DLD1 (cell line): ENCODE measurements around the gene CSNK1A1.
"Not testable (repeated sequence)": the region's sequence is repeated elsewhere in the genome, so short reads cannot be mapped to it uniquely, and the experiment has no call there.

Source experiments
- in situ Hi-C: cut with HindIII; loops from 2 replicates; pipeline ENCODE4 v1.10.0; 2017; ENCODE audit warnings: low sequenced_read_pairs

The CSNK1A1 gene

DNA sequence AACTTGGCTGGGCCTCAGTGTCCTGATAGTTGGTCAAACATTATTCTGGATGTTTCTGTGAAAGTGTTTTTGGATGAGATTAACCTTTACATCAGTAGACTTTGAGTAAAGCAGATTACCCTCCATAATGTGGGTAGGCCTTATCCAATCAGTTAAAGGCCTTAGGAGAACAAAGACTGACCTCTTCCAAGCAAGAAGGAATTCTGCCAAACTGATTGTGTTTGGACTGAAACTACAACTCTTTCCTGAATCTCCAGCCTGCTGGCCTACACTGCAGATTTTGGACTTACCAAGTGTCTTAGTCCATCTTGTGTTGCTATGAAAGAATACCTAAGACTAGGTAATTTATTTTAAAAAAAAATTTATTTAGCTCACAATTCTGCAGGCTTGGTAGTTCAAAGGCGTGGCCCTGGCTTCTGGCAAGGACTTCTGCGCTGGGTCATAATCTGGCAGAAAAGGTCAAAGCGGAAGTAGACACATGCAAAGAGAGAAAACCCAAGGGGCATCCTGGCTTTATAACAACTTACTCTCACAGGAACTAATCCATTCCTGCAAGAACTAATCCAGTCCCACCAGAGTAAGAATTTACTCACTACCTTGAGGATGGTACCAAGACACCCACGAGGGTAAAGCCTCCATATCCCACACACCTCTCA, 21.5 kb upstream of the CSNK1A1 start:
- in situ Hi-C loops: no loop called here

DNA sequence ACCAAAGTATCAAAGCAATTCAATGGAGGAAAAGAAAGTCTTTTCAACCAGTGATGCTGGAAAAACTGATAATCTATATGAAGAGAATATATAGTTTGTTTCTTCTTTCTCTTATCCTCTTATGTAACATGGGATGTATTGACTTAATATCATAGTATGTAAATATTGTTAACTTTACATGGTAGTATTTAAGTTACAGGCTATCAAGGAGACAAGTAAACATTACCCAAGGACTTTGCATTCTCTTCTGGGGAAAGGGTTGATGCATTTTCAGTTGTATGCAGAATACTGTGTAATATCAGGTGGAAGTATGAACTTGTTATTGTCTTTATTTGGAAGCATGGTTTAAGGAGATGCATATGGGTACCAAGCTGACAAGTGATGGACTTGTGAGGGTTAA, 20.9 kb upstream of the CSNK1A1 start:
- in situ Hi-C loops: no loop called here

DNA sequence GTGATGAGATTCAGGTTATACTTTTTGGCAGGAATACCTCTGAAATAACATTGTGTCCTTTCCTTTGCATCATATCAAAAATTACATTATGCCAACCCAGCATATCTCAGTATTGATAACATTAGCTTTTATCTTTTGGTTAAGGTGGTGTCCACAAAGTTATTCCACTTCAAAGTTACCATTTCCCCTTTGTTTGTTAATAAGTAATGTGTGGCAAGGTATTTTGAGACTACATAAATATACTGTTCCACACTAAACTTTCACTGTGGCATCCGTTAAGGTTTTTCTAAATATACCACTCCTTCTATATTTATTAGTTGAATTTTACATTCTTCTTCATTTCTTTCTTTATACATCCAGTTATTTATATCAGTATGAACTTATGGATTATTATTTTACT, 16.0 kb upstream of the CSNK1A1 start:
- in situ Hi-C loops: no loop called here

DNA sequence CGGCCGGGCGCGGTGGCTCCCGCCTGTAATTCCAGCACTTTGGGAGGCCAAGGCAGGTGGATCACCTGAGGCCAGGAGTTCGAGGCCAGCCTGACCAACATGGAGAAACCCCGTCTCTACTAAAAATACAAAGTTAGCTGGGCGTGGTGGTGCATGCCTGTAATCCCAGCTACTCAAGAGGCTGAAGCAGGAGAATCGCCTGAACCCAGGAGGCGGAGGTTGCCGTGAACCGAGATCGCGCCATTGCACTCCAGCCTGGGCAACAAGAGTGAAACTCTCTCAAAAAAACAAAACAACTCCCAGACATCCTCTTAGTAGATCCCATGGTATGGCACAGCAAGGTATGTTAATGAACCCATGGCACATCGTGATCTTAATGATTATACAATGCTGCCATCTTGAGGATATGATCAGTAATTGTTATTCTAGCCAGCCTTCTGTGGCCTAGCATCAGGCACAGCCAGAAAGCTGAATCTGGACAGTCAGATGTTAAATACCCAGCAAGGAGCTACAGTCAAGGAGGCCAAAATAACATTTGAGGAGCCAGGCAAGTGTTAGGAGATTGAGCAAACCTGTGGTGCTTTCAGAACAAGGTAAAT, 13.4 kb upstream of the CSNK1A1 start:
- in situ Hi-C loops: not testable (repeated sequence)

DNA sequence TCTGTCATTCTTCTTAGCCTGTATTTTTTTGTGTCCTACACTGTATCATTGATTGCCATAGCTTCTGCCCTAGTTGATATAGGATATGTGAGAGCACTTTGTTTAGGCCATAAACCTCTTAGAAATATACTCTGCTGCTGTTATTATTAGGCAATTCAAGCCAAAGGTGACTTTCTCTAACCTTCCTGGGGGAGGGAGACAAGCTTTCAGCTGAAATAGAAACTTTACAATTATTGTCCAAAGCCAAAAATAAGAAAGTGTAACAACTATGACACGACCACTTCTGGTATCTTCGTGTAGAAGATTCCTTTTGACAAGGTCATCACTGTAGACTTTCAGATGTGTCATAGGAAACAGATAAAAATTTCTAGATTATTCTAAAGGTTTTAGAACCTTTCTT, 12.2 kb upstream of the CSNK1A1 start:
- in situ Hi-C loops: no loop called here

DNA sequence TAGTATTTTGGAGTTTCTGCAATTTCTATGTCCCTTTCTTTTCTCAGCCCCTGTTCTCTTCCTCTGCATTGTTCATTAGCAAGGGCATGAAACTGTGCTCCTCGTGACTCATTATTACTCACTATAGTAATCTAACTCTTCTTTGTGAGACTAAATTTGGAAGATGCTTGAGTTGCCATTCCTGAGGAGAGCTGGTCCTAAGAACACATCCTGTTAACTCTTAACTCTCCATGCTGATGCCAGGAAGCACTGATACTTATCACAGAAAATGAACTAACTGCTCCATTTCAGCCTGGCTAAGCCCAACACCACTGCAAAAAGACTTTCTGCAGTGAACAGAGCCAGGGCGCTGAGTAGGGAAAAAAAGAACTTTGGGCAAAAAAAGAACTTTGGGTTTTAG, 10.6 kb upstream of the CSNK1A1 start:
- in situ Hi-C loops: no loop called here

DNA sequence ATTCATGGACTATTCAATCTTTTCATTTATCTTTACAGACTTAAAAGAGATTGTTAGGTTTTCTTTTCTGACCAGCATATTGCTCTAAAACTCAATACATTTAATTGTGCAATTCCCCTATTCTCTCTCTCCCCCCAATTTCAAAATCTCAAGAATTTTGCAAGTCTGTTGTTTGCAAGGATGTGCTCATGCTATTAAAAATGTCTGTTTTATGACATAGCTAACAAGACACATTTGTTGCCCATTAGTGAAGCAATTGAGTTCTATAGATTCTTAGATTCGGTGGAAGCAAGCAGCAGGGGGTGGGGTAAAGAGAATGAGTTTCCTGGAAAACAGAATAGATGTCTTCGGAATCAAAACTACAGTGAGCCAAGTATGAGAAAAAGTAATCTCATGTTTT, 8.5 kb upstream of the CSNK1A1 start:
- in situ Hi-C loops: no loop called here

DNA sequence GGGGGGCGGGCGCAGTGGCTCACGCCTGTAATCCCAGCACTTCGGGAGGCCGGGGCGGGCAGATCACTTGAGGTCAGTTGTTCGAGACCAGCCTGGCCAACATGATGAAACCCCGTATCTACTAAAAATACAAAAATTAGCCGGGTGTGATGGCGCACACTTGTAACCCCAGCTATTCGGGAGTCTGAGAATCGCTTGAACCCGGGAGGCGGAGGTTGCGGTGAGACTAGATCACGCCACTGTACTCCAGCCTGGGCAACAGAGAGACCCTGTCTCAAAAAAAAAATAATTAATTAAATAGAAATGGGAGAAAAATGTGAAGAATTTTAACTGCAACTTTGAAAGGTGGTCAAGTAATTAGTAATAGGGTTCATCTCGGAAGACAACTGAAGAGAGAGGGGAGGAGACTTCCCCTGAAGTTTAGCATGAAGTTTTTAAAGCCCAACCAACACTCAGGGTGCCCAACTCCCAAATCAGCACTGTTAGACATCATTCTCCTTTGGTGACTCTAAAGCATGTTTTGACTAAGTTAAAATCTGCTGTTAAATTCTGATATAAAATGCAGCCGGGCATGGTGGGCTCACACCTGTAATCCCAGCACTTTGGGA, 1.4 kb upstream of the CSNK1A1 start:
- in situ Hi-C loops: no loop called here

DNA sequence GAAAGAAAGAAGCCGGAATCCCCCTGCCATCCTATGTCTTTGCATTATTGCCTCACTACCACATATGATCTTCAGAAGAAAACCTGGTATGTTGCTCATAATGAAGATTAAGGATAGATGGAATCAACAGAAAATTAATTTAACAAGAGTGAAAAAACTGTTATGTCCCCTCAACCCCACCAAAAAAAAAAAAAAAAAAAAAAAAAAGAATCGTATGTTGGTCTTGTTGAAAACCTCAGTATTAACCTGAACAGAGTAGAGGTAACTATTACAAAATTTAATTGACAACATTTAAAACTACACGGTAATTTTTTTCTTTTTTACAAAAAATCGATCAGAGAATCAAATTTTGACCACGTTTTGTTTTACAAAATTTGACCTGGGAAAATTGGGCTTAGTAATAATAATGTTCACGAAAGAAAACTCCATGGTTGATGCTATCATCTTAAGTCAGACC, 827 bp upstream of the CSNK1A1 start:
- in situ Hi-C loops: no loop called here

DNA sequence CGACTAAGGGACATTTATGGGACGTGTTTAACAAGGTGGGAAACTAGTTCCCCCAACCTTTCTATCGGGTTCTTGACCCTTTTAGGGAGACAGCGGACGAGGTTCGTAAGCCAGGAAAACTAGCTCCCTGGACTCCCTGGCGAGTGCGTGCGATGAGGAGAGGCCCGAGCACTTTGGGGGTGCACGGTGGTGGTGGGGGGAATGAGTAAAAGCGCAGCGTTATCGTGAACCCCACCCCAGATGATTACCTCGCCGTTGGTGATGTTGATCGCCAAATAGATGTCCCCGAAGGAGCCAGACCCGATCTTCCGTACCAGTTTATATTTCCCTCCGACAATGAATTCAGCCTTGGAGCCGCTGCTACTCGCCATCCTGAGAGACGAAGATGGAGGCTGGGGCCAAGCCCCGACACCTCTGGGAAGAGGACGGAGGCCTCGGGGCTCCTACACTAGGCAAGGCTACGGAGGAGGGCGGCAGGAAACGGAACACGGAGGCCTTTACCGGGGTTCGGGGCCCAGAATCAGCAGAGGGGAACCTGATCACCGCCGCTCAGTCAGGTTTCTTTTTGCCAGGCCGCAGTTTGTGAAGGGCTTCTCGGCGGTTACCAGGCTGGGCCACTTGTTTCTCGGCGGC, 529 bp downstream of the CSNK1A1 start:
- in situ Hi-C loops: no loop called here

DNA sequence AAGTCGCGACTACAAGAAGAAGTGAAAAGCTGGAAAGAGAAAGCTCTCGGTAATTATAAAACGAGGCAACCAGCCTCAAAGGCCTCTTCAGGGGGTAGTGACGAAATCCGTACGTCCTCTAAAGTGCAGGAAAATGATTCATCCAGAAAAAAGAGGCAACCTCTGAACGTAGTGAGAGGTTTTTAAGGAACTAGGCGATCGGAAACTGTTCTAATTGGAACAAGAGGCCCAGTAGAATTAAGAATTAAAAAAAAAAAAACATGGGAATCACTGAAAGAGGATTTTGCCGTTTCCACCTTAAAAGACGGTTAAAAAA, 1.0 kb downstream of the CSNK1A1 start:
- in situ Hi-C loops: no loop called here

DNA sequence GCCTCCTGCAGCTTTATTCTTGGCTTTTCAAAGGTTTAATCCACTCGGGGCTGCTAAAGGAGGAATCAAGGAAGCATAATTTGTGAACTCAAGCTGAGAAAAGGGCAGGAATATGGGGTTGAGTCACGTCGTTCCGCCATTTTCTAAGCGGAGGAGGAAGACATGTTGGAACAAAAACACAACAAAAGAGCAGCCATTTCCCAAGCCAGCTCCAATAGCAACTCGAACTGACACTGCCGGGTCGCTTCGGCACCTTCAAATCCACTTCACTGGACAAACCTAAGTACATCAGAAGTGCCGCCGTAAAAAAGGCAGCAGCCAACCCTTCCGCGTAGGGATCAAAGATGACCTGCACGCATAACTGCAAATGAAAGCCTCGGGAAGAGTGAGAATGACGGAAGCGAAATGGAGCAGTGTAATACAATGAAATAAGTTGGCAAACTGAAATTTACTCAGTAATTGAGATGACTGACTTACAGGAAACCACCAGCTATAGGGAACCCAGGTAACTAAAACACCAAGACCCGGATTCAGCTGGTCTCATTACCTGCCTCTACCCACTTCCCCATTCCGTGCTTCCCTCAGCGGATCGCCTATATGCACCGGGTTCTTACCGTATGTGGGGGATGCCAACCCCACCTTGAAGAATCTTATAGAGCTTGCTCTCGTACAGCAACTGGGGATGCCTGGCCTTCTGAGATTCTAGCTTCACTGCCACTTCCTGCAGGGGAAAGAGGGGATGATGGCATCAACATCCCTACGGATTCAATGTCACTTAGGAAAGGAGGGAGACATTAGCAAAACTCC, 1.6 kb downstream of the CSNK1A1 start:
- in situ Hi-C loops: loop anchor here (10.0 kb wide), 1 partner anchor 195 kb away; the partner anchor contains the start of gene PCYOX1L

DNA sequence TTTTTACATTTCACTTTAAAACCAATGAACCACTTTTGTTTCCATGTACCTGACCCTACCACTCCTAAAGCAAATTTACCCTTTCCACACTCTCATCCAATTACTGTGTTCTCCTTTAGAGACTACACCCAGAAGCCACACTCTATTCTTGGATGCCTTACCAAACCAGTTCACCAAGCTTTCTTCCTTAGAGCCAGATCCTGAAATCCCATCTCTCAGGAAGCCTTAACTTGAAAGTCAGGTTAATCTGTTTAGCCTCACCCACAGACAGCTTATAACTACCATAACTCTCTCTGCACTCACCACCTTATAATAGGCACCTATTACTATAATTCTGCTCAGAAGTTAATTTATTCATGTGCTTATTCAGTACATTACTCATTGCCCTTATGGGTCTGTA, 4.3 kb downstream of the CSNK1A1 start:
- in situ Hi-C loops: loop anchor here (10.0 kb wide), 1 partner anchor 192 kb away; the partner anchor contains the start of gene PCYOX1L

DNA sequence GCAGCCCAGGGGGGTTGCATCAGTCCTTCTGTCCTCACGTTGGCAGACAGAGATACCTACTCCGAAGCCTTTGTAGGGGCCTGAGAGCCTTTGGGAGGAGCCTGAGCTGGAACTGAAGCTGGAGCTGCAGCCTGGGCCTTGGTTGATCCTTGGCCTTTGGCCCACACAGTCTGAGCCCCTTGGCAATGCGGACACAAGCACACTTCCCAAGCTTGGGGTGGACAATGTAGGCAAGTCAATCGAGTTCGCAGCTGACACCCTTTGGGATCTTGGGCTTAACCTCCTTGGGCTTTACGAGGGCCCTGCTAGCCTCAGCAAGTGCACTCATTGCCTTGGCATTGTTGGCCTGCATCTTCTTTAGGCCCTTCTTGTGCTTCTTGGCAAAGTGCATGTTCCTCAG, 5.9 kb downstream of the CSNK1A1 start:
- in situ Hi-C loops: loop anchor here (10.0 kb wide), 1 partner anchor 191 kb away; the partner anchor contains the start of gene PCYOX1L

DNA sequence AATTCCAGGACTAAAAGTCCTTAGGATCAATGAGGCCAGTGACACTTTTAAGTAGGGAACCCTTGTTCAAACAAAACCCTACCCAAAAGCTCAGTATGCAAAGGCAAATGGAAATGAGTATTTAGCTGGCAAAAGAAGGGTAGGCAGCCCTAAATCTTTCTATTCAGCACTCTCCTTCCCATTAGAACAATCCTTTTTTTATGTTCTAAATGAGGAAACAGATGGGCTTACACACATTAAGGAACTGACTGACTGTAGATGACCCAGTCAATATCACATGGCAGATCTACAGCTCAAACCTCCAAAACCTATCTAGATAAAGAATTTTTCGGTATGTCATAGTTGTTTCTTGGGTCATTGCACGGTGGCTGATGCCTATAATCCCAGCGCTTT, 7.2 kb downstream of the CSNK1A1 start:
- in situ Hi-C loops: loop anchor here (10.0 kb wide), 1 partner anchor 189 kb away; the partner anchor contains the start of gene PCYOX1L

DNA sequence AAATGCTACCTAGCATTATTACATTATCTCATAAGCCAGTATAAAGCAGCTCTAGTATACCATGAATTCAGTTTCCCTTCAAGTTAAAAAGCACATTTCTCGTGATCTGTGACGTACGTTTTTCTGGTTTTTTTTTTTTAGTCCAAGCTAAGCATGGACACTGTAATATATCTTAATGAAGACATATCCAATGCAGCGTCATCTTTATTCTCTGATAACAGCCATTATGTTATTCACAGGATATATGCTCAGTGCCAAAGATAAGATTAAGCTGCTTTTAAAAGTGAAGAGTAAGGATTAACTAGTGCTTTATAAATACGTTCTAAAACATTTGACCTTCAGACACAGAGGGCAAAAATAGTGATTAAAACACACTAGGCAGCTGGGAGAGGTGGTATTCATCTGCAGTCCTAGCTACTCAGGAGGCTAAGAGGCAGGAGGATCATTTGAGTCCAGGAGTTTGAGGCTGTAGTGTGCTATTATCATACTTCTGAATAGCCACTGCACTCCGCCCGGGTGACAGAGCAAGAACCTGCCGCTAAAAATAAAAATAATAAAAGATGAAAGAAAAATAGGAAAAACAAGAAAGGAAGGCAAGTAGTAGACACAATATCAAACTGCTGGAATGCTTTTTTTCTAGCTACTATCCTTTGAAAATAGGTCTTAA, 7.7 kb downstream of the CSNK1A1 start:
- in situ Hi-C loops: loop anchor here (10.0 kb wide), 1 partner anchor 189 kb away; the partner anchor contains the start of gene PCYOX1L

DNA sequence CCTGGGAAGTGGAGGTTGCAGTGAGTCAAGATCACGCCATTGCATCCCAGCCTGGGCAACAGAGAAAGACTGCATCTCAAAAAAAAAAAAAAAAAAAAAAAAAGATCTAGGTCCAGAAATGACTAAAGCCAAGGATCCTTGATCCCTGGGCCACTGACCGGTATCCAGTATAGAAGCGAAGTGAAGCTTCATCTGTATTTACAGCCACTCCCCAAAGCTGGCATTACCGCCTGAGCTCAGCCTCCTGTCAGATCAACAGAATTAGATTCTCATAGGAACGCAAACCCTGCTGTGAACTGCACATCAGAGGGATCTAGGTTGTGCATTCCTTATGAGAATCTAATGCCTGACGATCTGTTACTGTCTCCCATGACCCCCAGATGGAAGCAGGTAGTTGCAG, 9.3 kb downstream of the CSNK1A1 start:
- in situ Hi-C loops: loop anchor here (10.0 kb wide), 1 partner anchor 187 kb away; the partner anchor contains the start of gene PCYOX1L

DNA sequence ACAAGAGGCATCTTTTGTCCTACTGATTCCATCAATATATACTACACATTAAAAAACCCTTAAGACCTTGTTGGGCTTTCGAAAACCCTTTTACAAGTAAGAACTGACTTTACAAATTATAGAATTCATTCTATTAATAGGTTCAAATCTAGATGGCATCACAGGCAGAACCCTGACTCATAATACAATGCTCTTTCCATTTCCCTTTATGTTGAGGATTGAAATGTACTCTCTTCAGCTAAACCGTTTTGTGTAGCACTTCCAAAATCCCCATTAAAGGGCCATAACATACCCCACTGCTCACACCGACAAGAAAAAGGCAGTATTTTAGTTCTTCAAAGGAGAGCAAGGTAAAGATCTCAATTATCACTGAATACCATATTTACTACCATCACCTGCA, 11.2 kb downstream of the CSNK1A1 start:
- in situ Hi-C loops: loop anchor here (10.0 kb wide), 1 partner anchor 185 kb away; the partner anchor contains the start of gene PCYOX1L

DNA sequence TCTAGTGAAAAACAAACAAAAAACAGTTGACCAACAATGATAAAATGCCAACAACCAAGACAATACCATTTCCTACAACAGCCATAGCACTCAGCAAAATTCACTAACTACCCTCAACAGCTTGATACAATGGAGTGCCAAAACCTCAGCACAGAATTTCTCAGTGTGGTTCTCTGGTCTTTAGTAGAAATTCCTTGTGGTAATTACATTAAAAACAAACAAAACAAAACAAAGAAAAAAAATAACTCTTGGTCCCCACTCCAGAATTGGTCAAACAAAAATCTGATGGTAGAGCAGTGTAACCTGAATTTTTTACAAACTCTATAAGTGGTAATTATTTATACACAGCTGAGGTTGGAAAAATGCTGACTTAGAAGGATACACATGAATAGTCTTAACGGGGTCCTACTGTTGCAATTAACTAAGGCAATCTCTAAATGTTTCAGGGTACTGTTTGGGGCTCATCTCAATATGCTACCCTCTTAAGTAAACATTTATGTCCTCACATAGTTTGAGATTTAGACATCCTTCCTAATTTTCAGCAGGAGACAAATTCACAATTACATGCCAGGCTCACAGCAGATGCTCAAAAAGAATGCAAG, 13.8 kb downstream of the CSNK1A1 start:
- in situ Hi-C loops: no loop called here

DNA sequence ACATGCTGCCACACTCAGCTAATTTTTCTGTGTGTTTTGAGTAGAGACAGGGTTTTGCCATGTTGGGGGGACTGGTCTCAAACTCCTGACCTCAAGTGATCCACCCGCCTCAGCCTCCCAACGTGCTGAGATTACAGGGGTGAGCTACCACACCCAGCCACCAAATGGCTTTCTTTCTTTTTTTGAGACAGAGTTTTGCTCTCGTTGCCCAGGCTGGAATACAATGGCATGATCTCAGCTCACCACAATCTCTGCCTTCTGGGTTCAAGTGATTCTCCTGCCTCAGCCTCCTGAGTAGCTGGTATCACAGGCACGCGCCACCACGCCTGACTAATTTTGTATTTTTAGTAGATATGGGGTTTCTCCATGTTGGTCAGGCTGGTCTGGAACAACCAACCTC, 15.5 kb downstream of the CSNK1A1 start:
- in situ Hi-C loops: not testable (repeated sequence)
